ENCODE data around the gene SEZ6. TPM values are rescaled to one million over a fixed set of nuclear protein-coding genes. Genes with fewer than 3 reads are reported as not detected.

Gene SEZ6
- polyA plus RNA-seq, 3 donors = 0.17 to 0.33 (median 0.18) TPM

GRCh38 chr17:28944862-28945741 is 60.7 kb downstream of the SEZ6 start:
- H3K4me1 Mint-ChIP-seq = peaks cover 32% of the 10 kb centered on the region
- no peak overlapping the region for H3K4me3 ChIP-seq (replicated peaks in 1 of 3; ENCODE audit: low read depth in 2 of 3, low read length in 3 of 3)
- H3K4me1 ChIP-seq (ENCODE audit: control insufficient read depth in 1 of 2, insufficient read depth in 2 of 2, low read length in 2 of 2) = peaks cover 15 to 18% of the 10 kb centered on the region in 2 donors
- peaks cover 48 to 64% of the 10 kb centered on the region in 2 donors for H3K36me3 Mint-ChIP-seq
- no peak for DNase-seq
- H4K20me1 ChIP-seq (ENCODE audit: insufficient read depth, low read length) = peaks cover 76% of the 10 kb centered on the region
- H3K27ac Mint-ChIP-seq = peak overlapping the region in 4 of 7 donors; percentile 18 to 59 (median 53)
- H3K9me3 ChIP-seq (replicated peaks in 1 of 2; ENCODE audit: control insufficient read depth in 1 of 2, insufficient read depth in 1 of 2, low read length in 2 of 2) = no peaks in the 10 kb centered on the region
- peaks cover 100% of the 10 kb centered on the region for H3K79me2 ChIP-seq (ENCODE audit: insufficient read depth, low read length)
- H3K9me3 Mint-ChIP-seq = no peaks in the 10 kb centered on the region
- TF ChIP-seq CTCF (IDR thresholded peaks at IDR 0.05) = no peak
- H3K36me3 ChIP-seq (replicated peaks in 1 of 2; ENCODE audit: control insufficient read depth in 1 of 2, insufficient read depth in 2 of 2, low read length in 2 of 2) = peaks cover 29 to 61% of the 10 kb centered on the region in 2 donors
- H3K27me3 Mint-ChIP-seq (ENCODE audit: low read depth in 3 of 3) = peaks cover 0 to 2% (median 0%) of the 10 kb centered on the region in 3 donors
- H2AFZ ChIP-seq (ENCODE audit: insufficient read depth, low read depth, low read length, poor library complexity, severe bottlenecking) = no peak overlapping the region
- no peak overlapping the region for H3K9ac ChIP-seq (ENCODE audit: insufficient read depth, low read length, poor library complexity, severe bottlenecking)
- peak overlapping the region in 1 of 2 donors; percentile 27 for H3K27ac ChIP-seq (ENCODE audit: low read depth in 1 of 2, low read length in 2 of 2)
- intact Hi-C loops (cut with micrococcal nuclease) = no loop called here
- no peak overlapping the region for H3K4me2 ChIP-seq (replicated peaks; ENCODE audit: extremely low read depth, low read length, poor library complexity, severe bottlenecking)
- WGBS (ENCODE audit: insufficient coverage) = 100% methylated on average over 5 of the region's 8 CpGs
- H3K27me3 ChIP-seq (ENCODE audit: control insufficient read depth in 2 of 2, insufficient read depth in 2 of 2, low read length in 2 of 2) = no peaks in the 10 kb centered on the region
- H3K4me3 Mint-ChIP-seq = no peak overlapping the region

GRCh38 chr17:28944343-28944742 is 61.5 kb downstream of the SEZ6 start:
- H3K4me2 ChIP-seq (replicated peaks; ENCODE audit: extremely low read depth, low read length, poor library complexity, severe bottlenecking) = no peak overlapping the region
- no peak for DNase-seq
- H3K27me3 Mint-ChIP-seq (ENCODE audit: low read depth in 3 of 3) = peaks cover 0 to 2% (median 0%) of the 10 kb centered on the region in 3 donors
- no peak overlapping the region for H3K4me3 ChIP-seq (replicated peaks in 1 of 3; ENCODE audit: low read depth in 2 of 3, low read length in 3 of 3)
- peaks cover 82% of the 10 kb centered on the region for H4K20me1 ChIP-seq (ENCODE audit: insufficient read depth, low read length)
- no peak overlapping the region for H2AFZ ChIP-seq (ENCODE audit: insufficient read depth, low read depth, low read length, poor library complexity, severe bottlenecking)
- H3K4me3 Mint-ChIP-seq = no peak overlapping the region
- no peak overlapping the region for H3K9ac ChIP-seq (ENCODE audit: insufficient read depth, low read length, poor library complexity, severe bottlenecking)
- H3K36me3 ChIP-seq (replicated peaks in 1 of 2; ENCODE audit: control insufficient read depth in 1 of 2, insufficient read depth in 2 of 2, low read length in 2 of 2) = peaks cover 29 to 69% of the 10 kb centered on the region in 2 donors
- peaks cover 100% of the 10 kb centered on the region for H3K79me2 ChIP-seq (ENCODE audit: insufficient read depth, low read length)
- intact Hi-C loops (cut with micrococcal nuclease) = no loop called here
- no peak overlapping the region for H3K27ac Mint-ChIP-seq
- H3K36me3 Mint-ChIP-seq = peaks cover 52 to 68% of the 10 kb centered on the region in 2 donors
- no peaks in the 10 kb centered on the region for H3K9me3 Mint-ChIP-seq
- H3K4me1 Mint-ChIP-seq = peaks cover 37% of the 10 kb centered on the region
- TF ChIP-seq CTCF (IDR thresholded peaks at IDR 0.05) = no peak
- no peaks in the 10 kb centered on the region for H3K9me3 ChIP-seq (replicated peaks in 1 of 2; ENCODE audit: control insufficient read depth in 1 of 2, insufficient read depth in 1 of 2, low read length in 2 of 2)
- no peaks in the 10 kb centered on the region for H3K27me3 ChIP-seq (ENCODE audit: control insufficient read depth in 2 of 2, insufficient read depth in 2 of 2, low read length in 2 of 2)
- H3K4me1 ChIP-seq (ENCODE audit: control insufficient read depth in 1 of 2, insufficient read depth in 2 of 2, low read length in 2 of 2) = peaks cover 15 to 18% of the 10 kb centered on the region in 2 donors
- no peak overlapping the region for H3K27ac ChIP-seq (ENCODE audit: low read depth in 1 of 2, low read length in 2 of 2)
- 95% methylated on average over 2 of the region's 4 CpGs for WGBS (ENCODE audit: insufficient coverage)

All from CD14-positive monocyte (primary cell).